Cardiac muscle cell (in vitro differentiated cells and primary cell): ENCODE data around the gene CABCOCO1. TPM values are rescaled to one million over a fixed set of nuclear protein-coding genes. Genes with fewer than 3 reads are reported as not detected.
"Not testable (repeated sequence)": the region's sequence is repeated elsewhere in the genome, so short reads cannot be mapped to it uniquely, and the experiment has no call there.

Experiments
- DNase-seq, 2 donors: peaks; one replicate each; pipeline versions ENCODE4 v3.0.0 to v3.0.0-alpha.2; 2010 to 2017; ENCODE audit warnings: low read depth in 1 of 2, low spot score in 1 of 2
- H3K27ac ChIP-seq: fragments of 200-600 bp; sonication (generic); 2 replicates; pipeline ENCODE4 v1.5.1; 2016
- H3K27me3 ChIP-seq: fragments of 200-600 bp; sonication (generic); 2 replicates; pipeline ENCODE4 v1.6.0; 2016; ENCODE audit warnings: control low read depth
- H3K36me3 ChIP-seq: fragments of 200-600 bp; sonication (generic); 2 replicates; pipeline ENCODE4 v1.5.1; 2016; ENCODE audit warnings: control low read depth
- H3K4me1 ChIP-seq: fragments of 200-600 bp; sonication (generic); 2 replicates; pipeline ENCODE4 v1.8.1; 2017; ENCODE audit warnings: low read depth, mild to moderate bottlenecking, mixed run types
- H3K4me3 ChIP-seq: fragments of 200-600 bp; sonication (generic); 2 replicates; pipeline ENCODE4 v1.5.1; 2016; ENCODE audit warnings: mild to moderate bottlenecking
- H3K9me3 ChIP-seq: fragments of 200-600 bp; sonication (generic); 2 replicates; pipeline ENCODE4 v1.5.1; 2017; ENCODE audit warnings: low read depth, mild to moderate bottlenecking, control low read depth
- CTCF ChIP-seq: IDR thresholded peaks from 2 replicates; pipeline ENCODE4 v1.5.1; 2012; ENCODE audit warnings: low read depth, mild to moderate bottlenecking, low read length
- polyA plus RNA-seq: library from polyadenylated mRNA; unstranded; fragments of >200 nt; fragmentation: Nextera tagmentation; extraction: Ambion mirVana; gene quantifications from 2 replicates; pipeline ENCODE4 v1.2.1, GENCODE V29; 2016
- total RNA-seq: library from RNA; depleted of rRNA; stranded (reverse); fragments of >200 nt; gene quantifications from 2 replicates; pipeline ENCODE4 v1.2.3, GENCODE V29; 2016

CABCOCO1 gene
- total and polyA plus RNA-seq, 2 experiments from 2014 or later = 1.5 TPM

DNA sequence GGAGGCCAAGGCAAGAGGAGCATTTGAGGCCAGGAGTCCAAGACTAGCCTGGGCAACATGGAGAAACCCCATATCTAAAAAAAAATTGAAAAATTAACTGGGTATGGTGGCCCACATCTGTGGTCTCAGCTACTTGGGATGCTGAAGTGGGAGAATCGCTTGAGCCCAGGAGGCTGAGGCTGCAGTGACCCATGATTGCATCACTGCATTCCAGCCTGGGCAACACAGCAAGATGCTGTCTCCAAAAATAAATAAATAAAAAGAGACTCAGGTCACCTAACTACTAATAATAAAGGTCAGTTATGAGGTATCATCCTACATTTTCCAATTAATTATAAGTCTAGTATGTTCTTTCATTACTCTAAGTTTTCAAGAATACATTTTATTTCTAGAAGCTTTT, 20.6 kb downstream of the CABCOCO1 start:
- no peak for DNase-seq
- Histone ChIP-seq H3K4me1 (no peaks in the 10 kb centered on the region), H3K27me3 (no peaks in the 10 kb centered on the region), H3K9me3 (no peaks in the 10 kb centered on the region), H3K36me3 (no peaks in the 10 kb centered on the region), H3K27ac (no peak overlapping the region), H3K4me3 (no peak overlapping the region)
- TF ChIP-seq CTCF = no peak

- no peaks in the 10 kb centered on the region for H3K27me3 ChIP-seq
- no peaks in the 10 kb centered on the region for H3K36me3 ChIP-seq
- TF ChIP-seq CTCF = no peak
- no peak for DNase-seq
- no peaks in the 10 kb centered on the region for H3K9me3 ChIP-seq
- H3K27ac ChIP-seq = no peak overlapping the region
- no peaks in the 10 kb centered on the region for H3K4me1 ChIP-seq
- H3K4me3 ChIP-seq = no peak overlapping the region
Measured at GRCh38 chr10:61684894-61685507, 22.3 kb downstream of the CABCOCO1 start.

DNA sequence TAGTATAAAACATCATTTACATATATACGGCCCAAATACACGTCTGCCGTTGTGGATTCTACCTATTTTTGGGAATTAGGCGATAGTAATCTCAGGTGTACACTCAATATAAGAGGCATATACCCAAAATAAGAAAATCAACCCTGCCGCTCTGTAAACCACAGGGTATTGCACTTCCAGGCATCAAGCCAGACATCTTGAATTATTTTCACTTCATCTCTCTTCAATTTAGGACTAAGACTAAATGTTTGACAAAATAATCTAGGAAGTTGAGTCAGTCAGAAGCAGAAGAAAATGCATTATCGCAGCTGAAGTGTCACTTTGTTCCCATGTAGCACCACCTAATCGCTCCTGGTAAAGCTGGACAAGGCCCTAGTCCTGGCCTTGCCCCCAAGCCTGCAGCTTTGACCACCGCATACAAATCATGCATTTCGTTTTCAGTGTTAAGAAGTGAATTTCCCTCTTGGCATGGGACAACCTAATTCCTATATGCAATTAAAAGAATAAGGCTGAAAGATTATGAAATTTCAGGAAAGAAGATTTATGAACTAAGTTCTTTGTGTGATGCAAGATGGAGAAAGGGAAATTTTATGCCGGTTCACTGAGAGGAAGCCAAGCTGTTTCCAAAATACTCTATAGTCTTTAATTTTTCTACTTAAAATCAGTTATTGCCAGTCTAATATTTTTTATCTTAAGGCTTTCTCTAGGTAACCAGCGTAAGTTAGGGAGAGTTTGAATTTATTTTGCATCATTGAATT, 26.0 kb downstream of the CABCOCO1 start:
- no peak for TF ChIP-seq CTCF

DNA sequence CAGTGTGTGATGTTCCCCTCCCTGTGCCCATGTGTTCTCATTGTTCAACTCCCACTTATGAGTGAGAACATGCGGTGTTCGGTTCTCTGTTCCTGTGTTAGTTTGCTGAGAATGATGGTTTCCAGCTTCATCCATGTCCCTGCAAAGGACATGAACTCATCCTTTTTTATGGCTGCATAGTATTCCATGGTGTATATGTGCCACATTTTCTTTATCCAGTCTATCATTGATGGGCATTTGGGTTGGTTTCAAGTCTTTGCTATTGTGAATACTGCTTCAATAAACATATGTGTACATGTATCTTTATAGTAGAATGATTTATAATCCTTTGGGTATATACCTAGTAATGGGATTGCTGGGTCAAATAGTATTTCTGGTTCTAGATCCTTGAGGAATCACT, 28.9 kb downstream of the CABCOCO1 start:
- H3K27me3 ChIP-seq, DNase-seq, H3K4me1 ChIP-seq, H3K36me3 ChIP-seq, H3K27ac ChIP-seq, H3K4me3 ChIP-seq, H3K9me3 ChIP-seq: not testable (repeated sequence)

More for the DNA sequence above, 26.0 kb downstream of the CABCOCO1 start:
- Histone ChIP-seq H3K27me3 (no peaks in the 10 kb centered on the region), H3K27ac (no peak overlapping the region), H3K4me3 (no peak overlapping the region), H3K9me3 (no peaks in the 10 kb centered on the region), H3K36me3 (no peaks in the 10 kb centered on the region), H3K4me1 (no peaks in the 10 kb centered on the region)
- DNase-seq = no peak

DNA sequence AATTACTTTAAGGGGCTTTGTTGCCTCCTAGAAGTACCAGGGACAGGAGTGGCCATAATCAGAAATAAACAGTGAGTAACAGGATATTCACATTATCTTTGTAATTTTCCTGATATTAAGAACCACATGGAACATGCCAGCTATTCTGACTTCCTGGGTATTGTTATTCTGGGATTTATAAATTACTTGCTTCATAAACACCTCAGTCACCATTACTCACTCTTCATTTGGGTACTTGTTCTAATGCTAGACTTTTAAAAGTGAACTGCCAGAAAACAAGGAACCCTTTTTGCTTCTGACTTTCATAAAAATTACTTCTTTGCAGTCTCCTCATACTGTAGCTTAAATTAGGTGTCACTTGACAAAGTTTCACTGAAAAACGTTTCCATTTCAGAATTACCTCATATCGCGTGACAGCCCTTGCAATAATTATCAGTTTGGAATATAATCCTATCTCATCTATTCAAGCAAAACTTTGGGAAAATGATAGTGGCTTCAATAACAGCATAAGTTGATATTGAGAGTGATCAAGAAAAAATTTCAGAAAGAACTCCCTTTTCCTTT, 29.8 kb downstream of the CABCOCO1 start:
- no peak for TF ChIP-seq CTCF
- H3K4me3 ChIP-seq = no peak overlapping the region
- H3K27ac ChIP-seq = no peak overlapping the region
- no peak for DNase-seq
- no peaks in the 10 kb centered on the region for H3K4me1 ChIP-seq
- no peaks in the 10 kb centered on the region for H3K9me3 ChIP-seq
- no peaks in the 10 kb centered on the region for H3K36me3 ChIP-seq
- H3K27me3 ChIP-seq = no peaks in the 10 kb centered on the region
